ENCODE measurements around the gene BRSK2. TPM values are rescaled to one million over a fixed set of nuclear protein-coding genes. Genes with fewer than 3 reads are reported as not detected.

Gene BRSK2
- total RNA-seq, 1 donor from 2014 or later: 0.62 TPM

GRCh38 chr11:1436468-1437039 lies 46.8 kb downstream of the BRSK2 start:
- H3K4me1 ChIP-seq: no peaks in the 10 kb centered on the region
- peak; percentile 6 to 13 for ATAC-seq
- H3K27ac ChIP-seq: no peak overlapping the region
- no peak for TF ChIP-seq CTCF (IDR thresholded peaks at IDR 0.05)
- H3K36me3 ChIP-seq: no peaks in the 10 kb centered on the region
- H3K27me3 ChIP-seq (ENCODE audit: low read depth): peaks cover 38% of the 10 kb centered on the region
- no peak for DNase-seq
- no peaks in the 10 kb centered on the region for H3K9me3 ChIP-seq
- H3K4me3 ChIP-seq: no peak overlapping the region
- intact Hi-C loops (cut with DNase I): no loop called here

- ATAC-seq: peak; percentile 37 to 48
- no peak for DNase-seq
- H3K4me1 ChIP-seq: no peaks in the 10 kb centered on the region
- no peaks in the 10 kb centered on the region for H3K36me3 ChIP-seq
- no peak for TF ChIP-seq CTCF (IDR thresholded peaks at IDR 0.05)
- H3K27me3 ChIP-seq (ENCODE audit: low read depth): peaks cover 43% of the 10 kb centered on the region
- H3K27ac ChIP-seq: no peak overlapping the region
- no peak overlapping the region for H3K4me3 ChIP-seq
- intact Hi-C loops (cut with DNase I): no loop called here
- H3K9me3 ChIP-seq: no peaks in the 10 kb centered on the region
These were observed 47.8 kb downstream of the BRSK2 start for GRCh38 chr11:1437500-1437899.

GRCh38 chr11:1438261-1438966 lies 48.7 kb downstream of the BRSK2 start:
- no peak for DNase-seq
- intact Hi-C loops (cut with DNase I): no loop called here
- peaks cover 50% of the 10 kb centered on the region for H3K27me3 ChIP-seq (ENCODE audit: low read depth)

GRCh38 chr11:1438967-1439330 lies 49.2 kb downstream of the BRSK2 start:
- DNase-seq: no peak
- Histone ChIP-seq H3K4me1 (no peaks in the 10 kb centered on the region), H3K36me3 (no peaks in the 10 kb centered on the region), H3K27me3 (ENCODE audit: low read depth) (peaks cover 50% of the 10 kb centered on the region), H3K4me3 (no peak overlapping the region), H3K9me3 (no peaks in the 10 kb centered on the region), H3K27ac (no peak overlapping the region)
- TF ChIP-seq CTCF (IDR thresholded peaks at IDR 0.05): no peak
- intact Hi-C loops (cut with DNase I): no loop called here
- no peak for ATAC-seq

More at GRCh38 chr11:1438261-1438966, 48.7 kb downstream of the BRSK2 start:
- Histone ChIP-seq H3K4me3 (no peak overlapping the region), H3K9me3 (no peaks in the 10 kb centered on the region), H3K27ac (no peak overlapping the region), H3K4me1 (no peaks in the 10 kb centered on the region), H3K36me3 (no peaks in the 10 kb centered on the region)
- ATAC-seq: no peak
- no peak for TF ChIP-seq CTCF (IDR thresholded peaks at IDR 0.05)

GRCh38 chr11:1439341-1439740 lies 49.6 kb downstream of the BRSK2 start:
- Histone ChIP-seq H3K4me3 (no peak overlapping the region), H3K27me3 (ENCODE audit: low read depth) (peaks cover 50% of the 10 kb centered on the region), H3K4me1 (no peaks in the 10 kb centered on the region), H3K36me3 (no peaks in the 10 kb centered on the region), H3K27ac (no peak overlapping the region), H3K9me3 (no peaks in the 10 kb centered on the region)
- no peak for DNase-seq
- no peak for ATAC-seq
- intact Hi-C loops (cut with DNase I): no loop called here
- TF ChIP-seq CTCF (IDR thresholded peaks at IDR 0.05): no peak
